GM13977 (cell line): ENCODE measurements around the gene MFN2.
"Not testable (repeated sequence)": the region's sequence is repeated elsewhere in the genome, so short reads cannot be mapped to it uniquely, and the experiment has no call there.

Source experiments
- DNase-seq: peaks from one replicate; pipeline ENCODE4 v3.0.0; 2012; ENCODE audit warnings: low spot score
- in situ Hi-C: fragments of 300-500 bp; cut with MboI; formaldehyde crosslinking; loops from one replicate; pipeline ENCODE4 v1.12.0; 2022; ENCODE audit warnings: low sequenced_read_pairs, low pct_unique_long_range_greater_than_20kb, mixed read lengths, inconsistent platforms; ENCODE audit not compliant: unreplicated experiment
- TF ChIP-seq, protein P1 (sequence below): IDR thresholded peaks from 2 replicates; pipeline ENCODE4 v1.5.1; 2012; ENCODE audit warnings: mild to moderate bottlenecking, control low read depth; ENCODE audit not compliant: insufficient read depth; ENCODE audit errors: extremely low read depth, missing control alignments

MFN2 gene

DNA sequence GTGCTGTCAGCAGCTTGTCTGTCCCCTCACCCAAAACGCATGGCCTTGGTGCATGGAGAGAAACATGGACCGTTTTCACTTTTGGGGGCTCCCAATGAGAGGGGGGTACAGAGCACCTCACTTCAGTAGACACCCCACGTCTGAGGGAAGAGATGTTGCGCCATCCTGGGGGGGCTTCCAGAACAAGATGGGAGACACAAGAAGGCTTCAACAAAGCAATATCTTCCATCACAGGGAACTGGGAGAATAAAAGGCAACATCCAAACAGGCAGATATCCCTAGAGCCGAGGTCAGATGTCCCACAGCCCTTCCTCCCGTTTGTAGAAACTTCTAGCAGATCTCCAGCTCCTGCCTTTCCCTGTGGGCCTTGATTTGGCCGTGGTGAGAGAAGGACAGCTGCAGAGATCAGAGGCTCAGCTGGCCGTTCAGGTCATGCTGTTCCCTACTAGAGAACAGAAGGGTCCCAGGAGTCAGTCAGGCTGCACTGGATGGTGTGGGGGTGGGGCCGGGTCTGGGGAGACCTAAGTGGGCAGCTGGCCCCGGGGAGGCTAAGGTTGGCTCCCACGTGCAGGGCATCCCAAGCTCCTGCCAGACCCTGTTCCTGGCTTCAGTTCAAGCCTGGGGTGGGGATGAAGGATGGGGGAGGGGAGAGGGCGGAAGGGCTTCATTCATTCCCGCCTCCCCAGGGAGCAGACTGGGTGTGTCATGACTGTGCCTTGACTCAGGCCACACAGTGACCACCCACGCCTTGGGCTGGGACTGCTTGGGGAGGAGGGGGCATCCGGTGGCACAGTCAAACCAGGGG lies 41.3 kb upstream of the MFN2 start:
- no peak for DNase-seq
- TF ChIP-seq, protein P1, sequence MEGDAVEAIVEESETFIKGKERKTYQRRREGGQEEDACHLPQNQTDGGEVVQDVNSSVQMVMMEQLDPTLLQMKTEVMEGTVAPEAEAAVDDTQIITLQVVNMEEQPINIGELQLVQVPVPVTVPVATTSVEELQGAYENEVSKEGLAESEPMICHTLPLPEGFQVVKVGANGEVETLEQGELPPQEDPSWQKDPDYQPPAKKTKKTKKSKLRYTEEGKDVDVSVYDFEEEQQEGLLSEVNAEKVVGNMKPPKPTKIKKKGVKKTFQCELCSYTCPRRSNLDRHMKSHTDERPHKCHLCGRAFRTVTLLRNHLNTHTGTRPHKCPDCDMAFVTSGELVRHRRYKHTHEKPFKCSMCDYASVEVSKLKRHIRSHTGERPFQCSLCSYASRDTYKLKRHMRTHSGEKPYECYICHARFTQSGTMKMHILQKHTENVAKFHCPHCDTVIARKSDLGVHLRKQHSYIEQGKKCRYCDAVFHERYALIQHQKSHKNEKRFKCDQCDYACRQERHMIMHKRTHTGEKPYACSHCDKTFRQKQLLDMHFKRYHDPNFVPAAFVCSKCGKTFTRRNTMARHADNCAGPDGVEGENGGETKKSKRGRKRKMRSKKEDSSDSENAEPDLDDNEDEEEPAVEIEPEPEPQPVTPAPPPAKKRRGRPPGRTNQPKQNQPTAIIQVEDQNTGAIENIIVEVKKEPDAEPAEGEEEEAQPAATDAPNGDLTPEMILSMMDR: no peak
- in situ Hi-C loops: no loop called here

DNA sequence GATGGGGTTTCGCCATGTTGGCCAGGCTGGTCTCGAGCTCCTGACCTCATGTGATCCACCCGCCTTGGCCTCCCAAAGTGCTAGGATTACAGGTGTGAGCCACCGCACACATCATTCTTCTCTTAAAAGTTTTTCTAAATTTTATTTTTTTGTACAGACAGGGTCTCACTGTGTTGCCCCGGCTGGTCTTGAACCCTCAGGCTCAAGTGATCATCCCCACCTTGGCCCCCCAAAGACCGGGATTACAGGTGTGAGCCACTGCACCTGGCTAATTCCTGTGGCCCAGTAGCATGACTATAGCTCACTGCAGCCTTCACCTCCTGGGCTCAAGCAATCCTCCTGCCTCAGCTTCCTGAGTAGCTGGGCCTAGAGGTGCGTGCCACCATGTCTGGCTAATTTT lies 40.5 kb upstream of the MFN2 start:
- DNase-seq, in situ Hi-C loops: not testable (repeated sequence)

DNA sequence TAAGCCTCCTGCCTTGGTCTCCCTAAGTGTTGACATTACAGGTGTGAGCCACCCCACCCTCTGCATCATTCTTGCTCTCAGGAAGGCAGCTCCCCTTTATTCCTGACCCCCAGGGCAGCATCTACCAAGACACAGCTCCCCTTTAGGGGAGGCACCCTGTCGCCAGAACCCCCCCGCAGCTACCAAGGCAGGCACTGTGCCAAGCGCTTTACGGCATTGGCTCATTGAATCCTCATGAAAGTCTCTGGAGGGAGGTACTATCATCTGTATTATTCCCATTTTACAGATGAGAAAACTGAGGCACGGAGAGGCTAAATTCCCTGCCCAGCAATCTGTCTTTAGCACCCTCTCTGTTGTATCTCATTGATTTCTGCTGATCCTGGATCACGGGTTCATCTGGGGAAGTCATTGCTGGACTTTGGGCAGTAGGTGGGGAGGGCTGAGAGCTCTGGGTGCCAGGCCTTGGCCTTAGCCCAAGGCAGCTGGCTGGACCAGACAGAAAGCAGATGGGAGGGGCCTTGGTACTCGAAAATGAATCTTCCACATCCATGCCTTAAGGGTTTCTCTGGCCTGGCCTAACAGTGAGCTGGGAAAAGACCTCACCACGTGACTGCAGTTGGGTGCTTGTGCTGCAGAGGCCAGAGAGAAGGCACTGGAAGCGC lies 39.9 kb upstream of the MFN2 start:
- DNase-seq: no peak
- TF ChIP-seq, protein P1: no peak
- in situ Hi-C loops: no loop called here

DNA sequence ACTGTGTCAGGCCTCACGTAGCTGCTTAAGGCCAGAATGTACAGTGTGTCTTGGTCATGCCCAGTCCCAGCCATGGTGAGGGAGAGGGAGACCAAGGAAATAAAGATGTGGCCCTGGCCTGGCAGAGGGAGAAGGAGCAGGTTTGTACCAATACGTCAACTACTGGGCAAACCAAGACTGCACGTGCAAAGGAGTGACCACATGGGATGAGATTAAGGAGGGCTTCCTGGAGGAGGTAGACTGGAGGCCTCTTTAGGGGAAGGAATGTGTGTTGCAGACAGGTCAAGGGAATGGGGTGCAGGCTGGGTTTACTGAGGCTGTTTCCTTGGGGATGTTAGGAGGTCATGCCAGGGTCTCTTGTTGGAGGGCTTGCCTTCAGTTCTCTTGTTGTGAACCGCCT lies 38.0 kb upstream of the MFN2 start:
- in situ Hi-C loops: no loop called here
- TF ChIP-seq, protein P1: no peak
- DNase-seq: no peak

DNA sequence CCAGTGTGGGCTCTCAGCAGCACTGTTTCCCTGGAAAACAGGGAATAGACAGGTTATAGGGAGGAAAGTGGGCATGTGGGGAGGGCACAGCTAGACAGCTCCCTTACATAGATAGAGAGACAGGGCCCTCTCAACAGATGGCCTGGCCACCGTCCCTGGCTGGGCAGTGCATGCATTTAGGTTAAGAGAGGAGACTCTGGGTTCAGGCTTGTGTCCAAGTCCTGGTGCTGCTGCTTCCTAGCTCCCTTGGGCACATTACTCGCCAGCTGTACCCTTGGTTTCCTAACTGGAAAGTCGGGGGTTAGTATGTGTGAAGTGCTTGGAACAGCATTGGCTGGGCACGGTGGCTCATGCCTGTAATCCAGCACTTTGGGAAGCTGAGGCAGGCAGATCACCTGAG lies 36.6 kb upstream of the MFN2 start:
- DNase-seq: no peak
- TF ChIP-seq, protein P1: no peak
- in situ Hi-C loops: no loop called here

DNA sequence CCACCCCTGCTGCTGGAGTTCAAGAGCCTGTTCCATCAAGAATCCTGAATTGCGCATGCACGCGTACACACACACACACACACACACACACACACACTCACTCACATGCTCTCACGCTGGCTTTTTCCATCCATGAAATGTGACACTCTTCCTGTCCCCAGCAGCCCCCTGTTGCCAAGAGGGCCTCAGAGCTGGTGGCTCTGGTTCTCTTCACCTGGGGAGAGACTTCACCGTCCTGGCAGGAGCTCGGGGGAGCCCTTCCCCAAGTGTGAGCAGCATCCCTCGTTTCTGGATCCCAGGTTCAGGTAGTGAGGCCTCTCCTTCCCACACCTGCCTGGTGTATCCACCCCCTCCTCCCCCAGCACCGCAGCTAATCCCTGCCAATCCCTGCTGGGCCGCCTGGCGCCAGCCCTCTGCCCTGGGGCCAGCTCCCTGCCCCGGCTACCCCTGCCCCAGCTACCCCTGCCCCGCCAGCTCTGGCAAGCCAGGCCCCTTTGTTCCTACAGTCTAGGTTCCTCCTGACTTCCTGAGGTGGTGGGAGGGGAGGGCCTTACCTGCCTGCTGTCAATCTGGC lies 35.8 kb upstream of the MFN2 start:
- TF ChIP-seq, protein P1: no peak

DNA sequence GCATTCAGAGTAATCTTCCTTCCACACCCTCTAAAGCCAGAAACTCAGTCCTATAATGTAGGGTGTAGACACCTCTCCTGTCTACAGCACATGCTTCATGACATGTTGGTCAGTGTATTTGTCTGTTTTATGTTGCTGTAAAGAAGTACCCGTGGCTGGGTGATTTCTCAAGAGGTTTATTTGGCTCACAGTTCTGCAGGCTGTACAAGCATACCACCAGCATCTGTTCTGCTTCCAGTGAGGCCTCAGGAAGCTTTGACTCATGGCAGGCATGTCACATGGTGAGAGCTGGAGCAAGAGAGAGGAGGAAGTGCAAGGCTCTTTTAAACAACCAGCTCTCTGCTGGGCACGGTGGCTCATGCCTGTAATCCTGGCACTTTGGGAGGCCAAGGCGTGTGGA lies 33.6 kb upstream of the MFN2 start:
- TF ChIP-seq, protein P1: no peak
- DNase-seq: no peak
- in situ Hi-C loops: no loop called here

More for the DNA sequence above, 35.8 kb upstream of the MFN2 start:
- no peak for DNase-seq
- in situ Hi-C loops: no loop called here
